HTR-8/SVneo (cell line): ENCODE results near the gene KCTD5.

Experiments
- DNase-seq: peaks from one replicate; pipeline ENCODE4 v3.0.0; 2011; ENCODE audit warnings: low spot score, mixed read lengths; ENCODE audit not compliant: insufficient read length
- FAIRE-seq: peaks from 2 replicates; lab custom pipeline; 2011; peaks lifted over from hg19 to GRCh38; lab: Jason Lieb, UNC

Gene KCTD5

GRCh38 chr16:2707368-2708289 is 25.3 kb downstream of the KCTD5 start:
- FAIRE-seq: no peak
- no peak for DNase-seq

DNA sequence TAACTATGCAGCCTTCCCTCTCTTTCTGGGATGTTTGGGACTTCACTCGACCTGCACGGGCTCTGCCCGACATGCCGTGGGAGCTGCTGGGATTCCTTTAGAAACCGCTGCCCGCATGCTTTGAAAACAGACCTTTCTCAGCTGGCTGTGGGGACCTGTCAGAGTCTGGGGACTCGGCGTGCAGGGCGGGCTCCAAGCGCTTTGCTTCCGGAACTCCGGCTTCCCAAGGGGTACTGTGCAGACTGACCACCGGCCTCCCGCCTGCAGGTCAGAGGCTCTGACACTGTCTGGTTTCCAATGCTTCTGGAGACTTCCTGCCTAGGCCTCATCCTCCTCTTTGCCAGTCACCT is 25.9 kb downstream of the KCTD5 start:
- no peak for DNase-seq
- no peak for FAIRE-seq

- no peak for DNase-seq
- FAIRE-seq: no peak
These were observed 26.7 kb downstream of the KCTD5 start for GRCh38 chr16:2708955-2709587.

DNA sequence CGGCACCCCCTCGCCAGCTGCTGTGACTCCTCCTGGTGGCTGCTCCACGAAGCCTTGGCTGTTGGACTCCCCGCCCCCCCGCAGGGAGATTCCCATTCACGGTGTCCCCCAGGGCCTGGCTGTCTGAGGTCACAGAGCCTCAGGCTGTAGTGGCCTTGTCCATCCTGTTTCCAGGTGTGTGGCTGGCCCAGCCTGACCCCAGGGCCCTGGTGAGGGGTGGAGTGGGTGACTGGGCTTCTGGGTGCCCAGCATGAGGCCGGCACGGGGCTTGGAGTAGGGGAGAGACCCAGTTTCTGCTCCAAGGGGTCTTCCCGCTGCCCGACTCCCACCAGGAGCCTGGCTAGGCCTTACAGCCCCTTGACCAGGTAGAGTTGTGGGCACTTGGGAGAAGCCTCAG is 27.3 kb downstream of the KCTD5 start:
- DNase-seq (no peak), FAIRE-seq (no peak)

GRCh38 chr16:2710021-2710710 is 27.8 kb downstream of the KCTD5 start:
- no peak for DNase-seq
- no peak for FAIRE-seq

GRCh38 chr16:2710711-2711231 is 28.4 kb downstream of the KCTD5 start:
- peak; percentile 87 for FAIRE-seq
- no peak for DNase-seq

DNA sequence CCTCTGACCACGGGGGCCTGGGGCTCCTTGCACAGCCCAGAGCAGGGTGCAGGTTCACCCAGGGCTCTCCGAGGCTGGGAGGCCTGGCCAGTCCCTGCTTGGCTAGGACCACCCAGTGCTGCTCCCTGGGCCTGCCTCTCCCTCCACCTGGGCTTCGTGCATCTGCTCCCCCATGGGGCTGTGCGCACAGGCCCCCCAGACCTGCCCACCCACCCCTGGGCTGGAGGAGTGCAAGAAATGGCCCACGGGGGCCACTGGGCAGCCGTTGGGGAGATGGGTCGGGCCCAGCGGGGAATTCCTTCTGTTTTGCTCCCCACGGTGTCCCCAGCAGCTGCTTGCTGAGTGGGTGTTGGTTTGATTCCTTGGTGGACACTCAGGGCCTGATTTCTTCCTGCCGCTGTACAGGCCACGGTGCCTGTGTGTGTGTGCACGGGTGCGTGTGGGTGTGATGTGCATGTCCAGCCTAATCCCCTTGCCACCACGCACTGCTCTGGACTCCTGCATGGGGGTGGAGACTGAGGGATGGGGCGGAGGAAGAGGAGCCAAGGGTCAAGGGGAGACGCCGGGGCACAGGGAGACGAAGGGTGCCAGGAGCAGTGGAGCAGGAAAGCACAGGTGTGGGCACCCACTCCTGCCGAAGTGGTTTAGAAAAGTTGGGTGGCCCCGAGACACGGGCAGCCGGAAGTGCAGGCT is 29.2 kb downstream of the KCTD5 start:
- DNase-seq (no peak), FAIRE-seq (no peak)

DNA sequence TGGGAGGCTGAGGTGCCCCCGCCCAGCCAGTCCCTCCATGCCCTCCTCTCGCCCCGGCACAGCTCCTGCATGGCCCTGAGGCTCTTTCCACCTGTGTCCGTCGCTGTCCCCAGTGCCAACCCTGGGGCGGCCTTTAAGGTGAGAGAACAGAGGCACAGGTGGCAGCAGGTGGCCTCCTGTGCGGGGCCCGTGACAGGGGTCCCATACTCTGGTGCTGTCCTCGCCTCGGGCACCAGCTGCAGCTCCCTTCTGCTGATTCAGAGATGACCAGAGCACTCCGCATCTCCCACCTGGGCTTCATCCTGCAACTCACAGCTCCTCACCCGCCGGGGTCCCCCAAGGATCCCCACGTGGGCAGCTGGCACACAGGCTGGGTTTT is 29.7 kb downstream of the KCTD5 start:
- no peak for DNase-seq
- no peak for FAIRE-seq

- DNase-seq: no peak
- no peak for FAIRE-seq
These were observed 30.2 kb downstream of the KCTD5 start for GRCh38 chr16:2712546-2712945.

DNA sequence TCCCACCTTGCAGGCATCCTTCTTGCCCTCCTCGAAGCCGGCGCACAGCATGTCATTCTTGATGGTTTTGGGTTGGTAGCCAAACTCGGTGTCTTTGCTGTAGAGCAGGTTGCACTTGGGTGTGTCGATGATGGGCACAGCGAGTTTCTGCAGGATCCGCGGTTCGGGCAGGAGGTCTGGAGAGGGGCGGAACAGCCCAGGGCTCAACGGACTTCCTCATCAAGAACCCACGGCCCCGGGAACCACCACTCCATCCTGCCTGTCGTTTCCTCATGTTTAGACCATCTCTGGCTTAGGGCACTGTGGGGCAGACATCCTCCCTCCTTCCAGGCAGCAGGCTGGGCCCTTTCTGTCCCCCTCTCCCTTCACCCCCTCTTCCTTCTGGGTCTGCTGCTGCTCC is 31.2 kb downstream of the KCTD5 start:
- FAIRE-seq (no peak), DNase-seq (no peak)

DNA sequence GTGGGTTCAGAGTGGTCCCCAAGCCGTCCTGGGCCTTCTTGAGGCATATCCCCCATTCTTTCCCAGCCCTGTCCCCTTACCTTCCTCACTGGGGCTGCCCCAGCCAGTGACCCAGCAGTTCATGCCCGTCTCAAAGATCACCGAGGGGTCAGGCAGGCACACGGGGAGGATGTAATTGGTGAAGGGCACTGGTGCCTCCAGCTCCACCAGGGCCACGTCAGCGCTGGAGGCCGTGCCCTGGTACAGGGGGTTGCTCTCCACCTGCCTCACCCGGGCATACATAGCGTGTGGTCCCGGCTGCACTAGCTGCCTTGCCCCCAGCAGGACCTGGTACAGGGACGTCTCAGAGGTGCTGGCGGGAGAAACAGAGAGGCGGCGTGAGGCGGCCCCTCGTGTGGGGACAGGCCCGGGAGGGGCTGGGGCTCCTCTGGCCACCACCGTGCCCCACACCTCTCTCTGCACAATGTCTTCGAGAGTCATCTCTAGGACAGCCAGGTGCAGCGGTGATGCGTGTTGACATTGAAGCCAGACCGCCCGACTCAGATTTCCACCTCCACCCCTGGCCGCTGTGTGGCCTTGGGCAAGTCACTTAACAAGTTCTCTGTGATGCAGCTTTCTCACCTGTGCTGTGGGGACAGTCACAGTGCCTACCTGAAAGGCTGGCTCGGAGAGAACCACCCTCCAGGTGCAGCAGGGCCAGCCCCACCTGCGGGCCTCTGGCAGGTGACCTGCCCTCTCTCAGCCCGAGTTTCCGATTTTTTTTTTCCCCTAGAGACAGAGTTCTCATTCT is 31.9 kb downstream of the KCTD5 start:
- FAIRE-seq: no peak
- no peak for DNase-seq

DNA sequence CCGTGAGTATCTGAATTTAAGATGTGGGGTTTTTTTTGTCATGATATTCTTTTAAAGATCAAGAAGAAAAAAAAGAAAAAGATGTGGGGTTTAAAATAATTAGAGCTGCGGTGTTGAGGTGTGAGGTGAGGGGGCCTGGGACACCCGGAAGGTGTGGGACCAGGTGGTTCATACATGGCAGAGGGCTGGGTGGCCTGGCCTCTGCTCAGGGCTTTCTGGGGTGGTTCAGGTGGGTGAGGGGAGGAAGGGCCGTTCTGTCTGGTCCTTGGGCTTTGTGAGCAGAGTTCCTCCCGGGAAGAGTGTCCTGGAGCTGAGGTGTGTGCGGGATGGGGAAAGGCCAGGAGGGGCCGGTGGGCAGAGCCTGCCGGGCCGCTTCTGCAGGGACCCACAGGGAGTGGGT is 32.7 kb downstream of the KCTD5 start:
- DNase-seq (no peak), FAIRE-seq (no peak)

DNA sequence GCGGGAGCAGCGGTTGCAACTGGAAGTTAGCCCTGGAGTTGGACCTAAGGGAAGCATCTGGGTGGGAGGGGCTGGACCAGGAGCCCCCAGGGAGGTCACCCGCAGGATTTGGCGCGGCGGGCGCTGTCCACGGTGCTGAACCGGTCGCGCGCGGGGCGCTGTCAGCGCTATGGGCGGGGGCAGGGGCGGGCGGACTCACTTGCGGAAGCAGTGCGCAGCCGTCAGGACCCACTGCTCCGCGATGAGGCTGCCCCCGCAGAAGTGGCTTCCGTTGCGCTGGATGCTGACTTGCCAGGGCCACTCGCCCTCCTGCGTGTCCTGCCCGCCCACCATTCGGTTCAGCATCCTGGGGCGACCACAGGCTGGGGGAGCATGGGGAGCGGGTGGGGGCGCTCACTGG is 33.2 kb downstream of the KCTD5 start:
- FAIRE-seq: no peak
- no peak for DNase-seq

- no peak for FAIRE-seq
- no peak for DNase-seq
These were observed 33.9 kb downstream of the KCTD5 start for GRCh38 chr16:2715966-2716885.

DNA sequence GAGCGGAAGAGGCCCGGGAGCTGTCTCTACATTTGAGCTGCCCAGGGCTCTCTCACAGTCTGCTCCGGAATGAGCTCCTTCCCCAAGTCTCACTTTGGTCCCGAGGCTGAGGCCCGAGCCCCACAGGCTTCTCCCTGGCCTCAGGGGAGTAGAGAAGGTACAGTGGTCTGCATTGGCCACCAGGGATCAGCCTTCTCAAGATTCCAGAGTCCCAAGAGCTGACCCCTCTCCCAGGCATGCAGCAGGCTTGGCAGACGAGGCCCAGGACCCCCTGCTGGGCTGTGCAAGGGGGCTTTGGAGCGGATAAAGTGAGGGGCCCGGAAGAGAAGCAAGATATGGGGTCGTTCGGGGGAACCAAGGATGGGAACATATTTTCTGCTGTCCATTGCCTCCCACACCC is 34.6 kb downstream of the KCTD5 start:
- FAIRE-seq: no peak
- DNase-seq: no peak

DNA sequence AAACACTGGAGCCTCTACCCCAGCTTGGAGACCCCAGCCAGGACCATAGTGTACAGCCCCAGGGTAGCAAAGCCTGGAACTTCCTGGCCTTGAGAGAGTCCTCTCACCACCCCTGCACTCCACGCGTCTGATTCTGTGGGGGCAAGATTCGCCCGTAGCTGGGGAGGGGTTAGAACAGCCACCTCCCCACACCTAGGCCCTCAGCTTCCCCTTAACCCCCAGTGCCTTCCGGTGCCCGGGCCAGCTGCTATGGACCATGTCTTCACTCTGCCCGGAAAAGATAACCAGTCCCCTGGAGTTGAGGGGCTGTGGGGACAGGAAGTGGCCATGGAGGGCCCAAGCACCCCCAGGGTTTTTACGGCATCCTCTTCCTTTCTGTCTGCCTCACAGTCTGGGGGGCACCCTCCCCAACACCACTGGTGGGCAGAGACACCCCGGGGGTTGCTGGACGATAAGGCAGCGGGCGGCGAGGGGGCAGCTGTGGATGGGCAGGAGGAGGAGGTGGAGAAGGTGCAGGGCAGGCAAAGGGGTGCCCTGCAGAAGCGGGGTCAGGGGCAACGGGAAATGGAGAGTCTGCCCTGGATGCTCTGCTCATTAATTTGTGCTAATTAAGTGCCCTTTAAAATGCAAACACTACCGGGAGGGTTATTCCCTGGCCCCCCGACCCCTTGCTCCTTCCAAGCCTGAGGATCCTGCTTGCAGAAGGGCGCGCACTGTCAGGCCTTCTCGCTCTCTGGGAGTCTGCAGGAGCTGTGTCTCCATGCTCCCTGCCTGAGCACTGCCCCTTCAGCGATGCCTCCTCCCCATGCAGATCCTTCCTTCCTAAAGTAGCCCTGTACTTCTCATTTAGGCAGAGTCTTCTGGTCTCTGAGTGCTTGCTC is 35.3 kb downstream of the KCTD5 start:
- no peak for FAIRE-seq
- DNase-seq: no peak

GRCh38 chr16:2719328-2720063 is 37.2 kb downstream of the KCTD5 start:
- FAIRE-seq (no peak), DNase-seq (no peak)
